Limb (tissue), 2 donors: ENCODE measurements around the gene RENBP.

Source experiments
- DNase-seq, 2 donors: peaks; one replicate each; pipeline ENCODE4 v3.0.0-alpha.2; 2016; ENCODE audit errors: extremely low spot score in 2 of 2

RENBP gene

GRCh38 chrX:153900831-153901752 lies 43.4 kb downstream of the RENBP start:
- peak; percentile 6 to 58 for DNase-seq

- no peak for DNase-seq
These were observed 46.5 kb downstream of the RENBP start for GRCh38 chrX:153897899-153898298.

GRCh38 chrX:153889123-153889522 lies 55.3 kb downstream of the RENBP start:
- no peak for DNase-seq

- no peak for DNase-seq
These were observed 56.1 kb downstream of the RENBP start for GRCh38 chrX:153888344-153888743.

GRCh38 chrX:153887385-153887784 lies 57.1 kb downstream of the RENBP start:
- DNase-seq: no peak

- no peak for DNase-seq
These were observed 57.5 kb downstream of the RENBP start for GRCh38 chrX:153886915-153887314.

- peak in 1 of 2 donors; percentile 57 for DNase-seq
These were observed 58.2 kb downstream of the RENBP start, which contains the start of gene L1CAM for GRCh38 chrX:153885968-153886903. Gene L1CAM, minus strand, starts transcription at chrX:153886173. Its CDS starts 10,337 bp downstream, at chrX:153875836.
